ENCODE results near the gene TRIM17. TPM values are rescaled to one million over a fixed set of nuclear protein-coding genes. Genes with fewer than 3 reads are reported as not detected.
"Not testable (repeated sequence)": the region's sequence is repeated elsewhere in the genome, so short reads cannot be mapped to it uniquely, and the experiment has no call there.

TRIM17 gene
- total RNA-seq, 4 donors from 2014 or later: not detected

DNA sequence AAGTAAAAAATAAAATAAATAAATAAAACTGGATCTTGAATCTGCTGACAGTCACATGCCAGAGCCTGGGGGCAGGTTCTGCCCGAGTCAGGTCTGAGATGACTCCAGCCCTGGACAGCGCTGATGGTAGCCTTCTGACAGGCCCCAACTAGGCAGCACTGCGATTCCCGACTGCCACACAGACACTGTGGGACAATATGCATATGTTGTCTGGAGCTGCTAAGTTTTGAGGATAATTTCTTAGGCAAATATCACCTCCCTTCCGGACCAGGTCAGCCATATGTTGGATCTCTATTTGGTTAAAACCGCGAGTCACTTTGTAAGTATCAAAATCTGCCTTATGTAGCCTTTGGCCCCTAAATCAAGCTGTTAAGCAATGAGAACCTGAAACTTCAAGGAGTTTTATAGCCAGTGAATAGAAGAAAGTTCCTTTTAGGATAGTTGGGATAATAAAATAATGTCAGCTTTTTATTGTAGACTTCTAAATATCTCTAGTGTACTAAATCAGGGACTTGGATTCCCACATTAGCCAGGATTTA lies 20.8 kb upstream of the TRIM17 start:
- Histone ChIP-seq H3K4me1 (no peaks in the 10 kb centered on the region), H3K27ac (no peak overlapping the region), H3K36me3 (no peaks in the 10 kb centered on the region), H3K27me3 (peaks cover 5 to 32% (median 15%) of the 10 kb centered on the region in 3 donors), H3K4me3 (no peak overlapping the region), H3K9me3 (no peaks in the 10 kb centered on the region)
- in situ Hi-C loops (cut with MboI; ENCODE audit: low sequenced_read_pairs in 4 of 4) (no loop called here), intact Hi-C loops (cut with DNase I; ENCODE audit: low total_unique reads) (no loop called here)
- no peak for DNase-seq
- no peak for ATAC-seq
- TF ChIP-seq POLR2A (IDR thresholded peaks at IDR 0.05): no peak
- TF ChIP-seq, protein P1, sequence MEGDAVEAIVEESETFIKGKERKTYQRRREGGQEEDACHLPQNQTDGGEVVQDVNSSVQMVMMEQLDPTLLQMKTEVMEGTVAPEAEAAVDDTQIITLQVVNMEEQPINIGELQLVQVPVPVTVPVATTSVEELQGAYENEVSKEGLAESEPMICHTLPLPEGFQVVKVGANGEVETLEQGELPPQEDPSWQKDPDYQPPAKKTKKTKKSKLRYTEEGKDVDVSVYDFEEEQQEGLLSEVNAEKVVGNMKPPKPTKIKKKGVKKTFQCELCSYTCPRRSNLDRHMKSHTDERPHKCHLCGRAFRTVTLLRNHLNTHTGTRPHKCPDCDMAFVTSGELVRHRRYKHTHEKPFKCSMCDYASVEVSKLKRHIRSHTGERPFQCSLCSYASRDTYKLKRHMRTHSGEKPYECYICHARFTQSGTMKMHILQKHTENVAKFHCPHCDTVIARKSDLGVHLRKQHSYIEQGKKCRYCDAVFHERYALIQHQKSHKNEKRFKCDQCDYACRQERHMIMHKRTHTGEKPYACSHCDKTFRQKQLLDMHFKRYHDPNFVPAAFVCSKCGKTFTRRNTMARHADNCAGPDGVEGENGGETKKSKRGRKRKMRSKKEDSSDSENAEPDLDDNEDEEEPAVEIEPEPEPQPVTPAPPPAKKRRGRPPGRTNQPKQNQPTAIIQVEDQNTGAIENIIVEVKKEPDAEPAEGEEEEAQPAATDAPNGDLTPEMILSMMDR (IDR thresholded peaks at IDR 0.05 in 4 of 5, conservative IDR thresholded peaks at IDR 0.05 in 1 of 5): no peak

DNA sequence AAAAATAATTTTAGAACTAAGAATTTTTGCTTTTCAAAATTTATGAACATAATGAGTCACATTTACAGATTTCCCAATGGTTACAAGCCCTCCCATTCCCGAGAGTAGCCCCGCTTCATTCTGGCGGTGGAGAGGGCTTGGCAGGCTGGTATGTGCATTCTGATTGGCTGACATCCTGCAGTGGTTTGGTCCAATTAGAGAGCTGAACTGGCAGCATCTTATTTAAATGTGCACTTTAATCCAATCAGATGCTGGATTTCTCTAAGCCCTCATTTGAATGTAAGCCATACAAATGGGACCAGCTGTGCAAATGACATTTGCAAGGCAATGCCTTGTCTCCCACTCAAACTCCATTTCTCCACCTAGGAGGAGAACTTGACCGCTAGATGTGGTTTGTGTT lies 18.0 kb upstream of the TRIM17 start:
- no peak for TF ChIP-seq POLR2A (IDR thresholded peaks at IDR 0.05)
- TF ChIP-seq, protein P1 (IDR thresholded peaks at IDR 0.05 in 4 of 5, conservative IDR thresholded peaks at IDR 0.05 in 1 of 5): no peak
- DNase-seq (no peak), ATAC-seq (no peak)
- intact Hi-C loops (cut with DNase I; ENCODE audit: low total_unique reads) (no loop called here), in situ Hi-C loops (cut with MboI; ENCODE audit: low sequenced_read_pairs in 4 of 4) (no loop called here)
- peaks cover 0 to 11% (median 0%) of the 10 kb centered on the region in 3 donors for H3K27me3 ChIP-seq
- H3K27ac ChIP-seq: no peak overlapping the region
- no peaks in the 10 kb centered on the region for H3K9me3 ChIP-seq
- no peaks in the 10 kb centered on the region for H3K4me1 ChIP-seq
- H3K36me3 ChIP-seq: no peaks in the 10 kb centered on the region
- H3K4me3 ChIP-seq: no peak overlapping the region

GRCh38 chr1:228433337-228434053 lies 16.8 kb upstream of the TRIM17 start:
- H3K36me3 ChIP-seq; intact Hi-C loops (cut with DNase I; ENCODE audit: low total_unique reads); H3K4me3 ChIP-seq; in situ Hi-C loops (cut with MboI; ENCODE audit: low sequenced_read_pairs in 4 of 4); H3K4me1 ChIP-seq; H3K27ac ChIP-seq; DNase-seq; H3K27me3 ChIP-seq; ATAC-seq; H3K9me3 ChIP-seq: not testable (repeated sequence)

- ATAC-seq: no peak
- no peak for TF ChIP-seq POLR2A (IDR thresholded peaks at IDR 0.05)
- TF ChIP-seq, protein P1 (IDR thresholded peaks at IDR 0.05 in 4 of 5, conservative IDR thresholded peaks at IDR 0.05 in 1 of 5): no peak
- in situ Hi-C loops (cut with MboI; ENCODE audit: low sequenced_read_pairs in 4 of 4) (no loop called here), intact Hi-C loops (cut with DNase I; ENCODE audit: low total_unique reads) (no loop called here)
- no peak for DNase-seq
- H3K4me1 ChIP-seq: no peaks in the 10 kb centered on the region
- no peak overlapping the region for H3K27ac ChIP-seq
- H3K9me3 ChIP-seq: no peaks in the 10 kb centered on the region
- H3K27me3 ChIP-seq: peaks cover 0 to 1% (median 0%) of the 10 kb centered on the region in 3 donors
- H3K4me3 ChIP-seq: no peak overlapping the region
- H3K36me3 ChIP-seq: no peaks in the 10 kb centered on the region
These were observed 13.6 kb upstream of the TRIM17 start for GRCh38 chr1:228430243-228430642.

DNA sequence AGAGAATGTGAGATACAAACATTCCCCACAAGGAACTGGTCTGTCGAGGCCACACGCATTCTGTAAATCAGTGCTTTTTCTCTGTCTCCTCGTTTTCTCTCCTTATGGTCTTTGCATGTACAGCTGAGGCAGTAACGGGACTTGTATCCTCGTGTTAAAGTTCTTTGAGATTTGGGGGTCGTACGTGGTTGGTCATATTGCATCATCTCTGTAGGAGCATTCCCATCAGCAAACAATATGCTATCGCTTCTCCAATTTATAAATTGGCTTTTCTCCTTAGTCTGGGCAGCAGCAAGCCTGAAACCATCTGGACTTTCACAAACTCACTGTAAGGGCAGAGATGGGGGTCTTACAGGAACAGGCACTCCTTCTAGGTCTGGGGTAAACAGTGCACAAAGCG lies 13.0 kb upstream of the TRIM17 start:
- Histone ChIP-seq H3K36me3 (no peaks in the 10 kb centered on the region), H3K27ac (no peak overlapping the region), H3K4me1 (no peaks in the 10 kb centered on the region), H3K27me3 (no peaks in the 10 kb centered on the region), H3K9me3 (no peaks in the 10 kb centered on the region), H3K4me3 (no peak overlapping the region)
- in situ Hi-C loops (cut with MboI; ENCODE audit: low sequenced_read_pairs in 4 of 4) (no loop called here), intact Hi-C loops (cut with DNase I; ENCODE audit: low total_unique reads) (no loop called here)
- no peak for TF ChIP-seq POLR2A (IDR thresholded peaks at IDR 0.05)
- TF ChIP-seq, protein P1 (IDR thresholded peaks at IDR 0.05 in 4 of 5, conservative IDR thresholded peaks at IDR 0.05 in 1 of 5): no peak
- DNase-seq: no peak
- ATAC-seq: no peak
